ENCODE data around the gene IL18BP.

IL18BP gene

GRCh38 chr11:72040491-72041363, 42.0 kb downstream of the IL18BP start:
- in situ Hi-C loops (cut with MboI; ENCODE audit: low sequenced_read_pairs) = loop anchor here (25.0 kb wide), 1 partner anchor 397 kb away; the partner anchor contains the start of gene CLPB

GRCh38 chr11:72041364-72042063, 42.8 kb downstream of the IL18BP start:
- in situ Hi-C loops (cut with MboI; ENCODE audit: low sequenced_read_pairs) = loop anchor here (25.0 kb wide), 1 partner anchor 396 kb away; the partner anchor contains the start of gene CLPB

GRCh38 chr11:72042064-72042745, 43.5 kb downstream of the IL18BP start:
- in situ Hi-C loops (cut with MboI; ENCODE audit: low sequenced_read_pairs) = loop anchor here (25.0 kb wide), 1 partner anchor 395 kb away; the partner anchor contains the start of gene CLPB

- in situ Hi-C loops (cut with MboI; ENCODE audit: low sequenced_read_pairs) = loop anchor here (25.0 kb wide), 1 partner anchor 391 kb away; the partner anchor contains the start of gene CLPB
Observed at GRCh38 chr11:72045849-72046248, 47.1 kb downstream of the IL18BP start.

- in situ Hi-C loops (cut with MboI; ENCODE audit: low sequenced_read_pairs) = loop anchor here (25.0 kb wide), 1 partner anchor 388 kb away; the partner anchor contains the start of gene CLPB
Observed at GRCh38 chr11:72048766-72049460, 50.2 kb downstream of the IL18BP start.
